Ascending aorta (tissue), 2 donors: ENCODE measurements around the gene NKAIN1. TPM values are rescaled to one million over a fixed set of nuclear protein-coding genes. Genes with fewer than 3 reads are reported as not detected.

ENCODE experiments used
- DNase-seq, 2 donors: peaks; one replicate each; pipeline ENCODE4 v3.0.0-alpha.2; 2019; ENCODE audit warnings: low spot score in 2 of 2
- H3K27ac ChIP-seq, 2 donors: fragments of 200-600 bp; sonication (generic); one replicate each; pipeline ENCODE4 v1.5.1; 2016 to 2017; ENCODE audit warnings: mild to moderate bottlenecking in 1 of 2
- H3K27me3 ChIP-seq: fragments of 200-600 bp; sonication (generic); one replicate; pipeline ENCODE4 v1.5.1; 2017
- H3K36me3 ChIP-seq, 2 donors: fragments of 200-600 bp; sonication (generic); one replicate each; pipeline ENCODE4 v1.5.1; 2016
- H3K4me1 ChIP-seq, 2 donors: fragments of 200-600 bp; sonication (generic); one replicate each; pipeline ENCODE4 v1.5.1; 2016 to 2017; ENCODE audit warnings: mild to moderate bottlenecking in 1 of 2
- H3K4me3 ChIP-seq, 2 donors: fragments of 200-600 bp; sonication (generic); one replicate each; pipeline ENCODE4 v1.5.1; 2016 to 2017; ENCODE audit warnings: mild to moderate bottlenecking in 1 of 2
- H3K9me3 ChIP-seq, 2 donors: fragments of 200-600 bp; sonication (generic); one replicate each; pipeline ENCODE4 v1.5.1; 2016
- intact Hi-C: fragments of 100-400 bp; cut with DNase I; formaldehyde crosslinking; loops from one replicate; pipeline ENCODE4 v1.15.1; 2023
- total RNA-seq: library from RNA; depleted of rRNA; stranded (reverse); fragments of >200 nt; gene quantifications from one replicate; pipeline ENCODE4 v1.1.0, GENCODE V29; 2016
- TF ChIP-seq, protein P1 (sequence below), 3 experiments: fragments of 200-600 bp in 2 of 3; fragments of 450-650 bp in 1 of 3; sonication (generic) in 2 of 3; IDR thresholded peaks; one replicate each; pipeline ENCODE4 v1.5.1; 2016 to 2019; ENCODE audit warnings: antibody characterized with exemption in 3 of 3, mild to moderate bottlenecking in 1 of 3, moderate library complexity in 1 of 3

NKAIN1 gene
- total RNA-seq, 1 donor from 2014 or later: not detected

DNA sequence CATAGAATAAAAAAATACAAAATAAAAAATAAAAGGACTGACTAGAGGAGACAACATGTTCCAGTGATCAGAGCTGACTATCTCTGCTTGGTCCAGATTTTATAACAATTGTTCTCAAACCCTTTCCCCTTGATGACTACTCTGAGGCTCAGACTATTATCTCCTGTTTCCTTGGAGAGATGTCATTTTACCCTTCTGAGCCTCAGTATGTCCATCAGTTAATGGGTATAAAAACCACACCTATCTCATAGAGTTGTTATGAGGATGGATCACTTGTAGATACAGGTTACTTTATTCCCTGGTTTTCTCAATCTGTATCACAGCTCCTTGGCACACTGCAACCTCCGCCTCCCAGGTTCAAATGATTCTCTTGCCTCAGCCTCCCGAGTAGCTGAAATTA, 7.0 kb downstream of the NKAIN1 start:
- Histone ChIP-seq H3K9me3 (no peaks in the 10 kb centered on the region), H3K27me3 (no peaks in the 10 kb centered on the region), H3K36me3 (no peaks in the 10 kb centered on the region), H3K4me1 (no peaks in the 10 kb centered on the region), H3K4me3 (no peak overlapping the region), H3K27ac (no peak overlapping the region)
- intact Hi-C loops: no loop called here
- TF ChIP-seq, protein P1, sequence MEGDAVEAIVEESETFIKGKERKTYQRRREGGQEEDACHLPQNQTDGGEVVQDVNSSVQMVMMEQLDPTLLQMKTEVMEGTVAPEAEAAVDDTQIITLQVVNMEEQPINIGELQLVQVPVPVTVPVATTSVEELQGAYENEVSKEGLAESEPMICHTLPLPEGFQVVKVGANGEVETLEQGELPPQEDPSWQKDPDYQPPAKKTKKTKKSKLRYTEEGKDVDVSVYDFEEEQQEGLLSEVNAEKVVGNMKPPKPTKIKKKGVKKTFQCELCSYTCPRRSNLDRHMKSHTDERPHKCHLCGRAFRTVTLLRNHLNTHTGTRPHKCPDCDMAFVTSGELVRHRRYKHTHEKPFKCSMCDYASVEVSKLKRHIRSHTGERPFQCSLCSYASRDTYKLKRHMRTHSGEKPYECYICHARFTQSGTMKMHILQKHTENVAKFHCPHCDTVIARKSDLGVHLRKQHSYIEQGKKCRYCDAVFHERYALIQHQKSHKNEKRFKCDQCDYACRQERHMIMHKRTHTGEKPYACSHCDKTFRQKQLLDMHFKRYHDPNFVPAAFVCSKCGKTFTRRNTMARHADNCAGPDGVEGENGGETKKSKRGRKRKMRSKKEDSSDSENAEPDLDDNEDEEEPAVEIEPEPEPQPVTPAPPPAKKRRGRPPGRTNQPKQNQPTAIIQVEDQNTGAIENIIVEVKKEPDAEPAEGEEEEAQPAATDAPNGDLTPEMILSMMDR (IDR thresholded peaks at IDR 0.05): no peak
- DNase-seq: no peak

DNA sequence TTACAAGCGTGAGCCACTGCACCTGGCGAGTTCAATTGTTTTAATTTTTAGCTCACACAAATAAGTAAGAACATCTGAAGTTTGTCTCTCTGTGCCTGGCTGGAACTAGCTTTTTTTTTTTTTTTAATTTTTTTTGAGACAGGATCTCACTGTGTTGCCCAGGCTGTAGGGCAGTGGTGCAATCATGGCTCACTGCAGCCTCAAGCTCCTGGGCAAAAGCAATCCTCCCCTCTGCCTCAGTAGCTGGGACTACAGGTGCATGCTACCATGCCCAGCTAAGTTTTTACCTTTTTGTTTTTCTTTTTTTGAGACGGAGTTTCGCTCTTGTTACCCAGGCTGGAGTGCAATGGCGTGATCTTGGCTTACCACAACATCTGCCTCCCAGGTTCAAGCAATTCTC, 7.9 kb downstream of the NKAIN1 start:
- intact Hi-C loops: no loop called here
- Histone ChIP-seq H3K36me3 (no peaks in the 10 kb centered on the region), H3K9me3 (no peaks in the 10 kb centered on the region), H3K27me3 (no peaks in the 10 kb centered on the region), H3K4me1 (no peaks in the 10 kb centered on the region), H3K4me3 (no peak overlapping the region), H3K27ac (no peak overlapping the region)
- TF ChIP-seq, protein P1 (IDR thresholded peaks at IDR 0.05): no peak
- no peak for DNase-seq

DNA sequence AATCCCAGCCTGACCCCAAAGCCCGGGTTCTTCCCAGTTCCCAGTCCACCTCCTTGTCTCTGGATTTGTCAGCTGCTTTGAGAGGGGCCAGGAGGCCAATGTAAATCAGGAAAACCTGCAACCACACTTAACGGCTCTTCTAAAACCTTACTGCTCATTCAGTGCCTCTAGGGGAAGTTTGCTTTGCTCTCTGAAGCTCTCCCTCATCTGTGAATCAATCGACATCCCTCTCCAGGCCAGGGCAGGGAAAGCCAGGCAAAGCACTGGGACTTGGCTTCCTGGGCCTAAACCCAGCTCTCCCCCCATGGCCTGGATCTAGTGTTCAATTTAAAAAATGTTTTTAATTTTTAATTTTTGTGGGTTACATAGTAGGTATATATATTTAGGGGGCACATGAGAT, 9.3 kb downstream of the NKAIN1 start:
- no peaks in the 10 kb centered on the region for H3K4me1 ChIP-seq
- H3K4me3 ChIP-seq: no peak overlapping the region
- intact Hi-C loops: no loop called here
- TF ChIP-seq, protein P1 (IDR thresholded peaks at IDR 0.05): no peak
- H3K27ac ChIP-seq: no peak overlapping the region
- no peaks in the 10 kb centered on the region for H3K9me3 ChIP-seq
- DNase-seq: no peak
- no peaks in the 10 kb centered on the region for H3K36me3 ChIP-seq
- H3K27me3 ChIP-seq: no peaks in the 10 kb centered on the region

DNA sequence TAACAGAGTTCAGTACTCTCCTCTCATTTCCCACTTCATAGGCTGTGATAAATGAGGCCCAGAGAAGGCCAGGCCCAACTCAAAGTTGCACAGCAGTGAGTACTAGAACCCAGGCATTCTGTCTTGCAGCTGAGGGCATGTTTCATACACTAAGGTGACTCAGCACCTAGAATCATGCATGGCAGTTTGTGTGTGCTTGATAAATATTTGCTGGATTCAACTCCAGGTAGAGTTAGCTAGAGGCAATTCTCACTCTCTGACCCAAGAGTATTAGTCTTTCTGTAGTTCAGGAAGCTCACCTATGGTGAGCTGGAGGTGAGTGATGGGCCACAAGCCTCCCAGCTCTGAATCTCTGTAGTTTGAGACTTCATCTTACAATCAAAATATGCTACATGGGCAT, 10.7 kb downstream of the NKAIN1 start:
- intact Hi-C loops: no loop called here
- TF ChIP-seq, protein P1 (IDR thresholded peaks at IDR 0.05): no peak
- no peaks in the 10 kb centered on the region for H3K9me3 ChIP-seq
- no peaks in the 10 kb centered on the region for H3K4me1 ChIP-seq
- H3K4me3 ChIP-seq: no peak overlapping the region
- DNase-seq: no peak
- no peaks in the 10 kb centered on the region for H3K36me3 ChIP-seq
- H3K27me3 ChIP-seq: no peaks in the 10 kb centered on the region
- no peak overlapping the region for H3K27ac ChIP-seq

DNA sequence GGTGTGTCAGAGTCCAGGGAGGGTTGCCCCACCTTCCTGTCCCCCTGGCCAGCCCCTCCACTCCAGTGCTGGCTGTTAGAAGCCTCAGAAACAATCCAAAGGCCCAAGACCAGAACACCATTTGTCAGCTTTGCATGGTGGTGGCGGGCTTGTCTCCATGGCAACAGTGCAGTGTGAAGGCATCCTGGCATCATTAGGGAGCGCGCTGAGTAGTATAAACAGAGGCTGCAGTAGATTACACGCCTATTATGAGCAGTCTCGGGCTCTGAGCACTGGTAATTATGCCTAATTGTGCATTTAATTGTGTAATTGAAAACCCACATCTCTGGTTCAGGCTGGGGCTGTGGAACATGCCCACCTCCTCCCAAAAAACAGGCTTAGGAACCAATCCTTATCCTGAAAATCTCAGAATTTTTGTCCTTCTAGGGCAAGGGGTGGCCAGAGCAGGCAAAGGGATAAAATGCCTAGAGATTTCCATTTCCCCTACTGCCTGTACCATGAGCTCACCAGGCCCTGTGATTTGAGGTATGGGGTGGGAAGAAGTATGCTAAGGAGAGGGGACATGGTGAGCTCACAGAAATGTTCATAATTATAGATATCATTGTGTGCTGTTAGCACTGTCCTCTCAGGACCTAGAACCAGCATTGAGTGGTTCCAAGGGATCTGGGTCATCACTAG, 11.7 kb downstream of the NKAIN1 start:
- Histone ChIP-seq H3K4me3 (no peak overlapping the region), H3K4me1 (no peaks in the 10 kb centered on the region), H3K9me3 (no peaks in the 10 kb centered on the region), H3K36me3 (no peaks in the 10 kb centered on the region), H3K27me3 (no peaks in the 10 kb centered on the region), H3K27ac (no peak overlapping the region)
- TF ChIP-seq, protein P1 (IDR thresholded peaks at IDR 0.05): no peak
- no peak for DNase-seq
- intact Hi-C loops: no loop called here

DNA sequence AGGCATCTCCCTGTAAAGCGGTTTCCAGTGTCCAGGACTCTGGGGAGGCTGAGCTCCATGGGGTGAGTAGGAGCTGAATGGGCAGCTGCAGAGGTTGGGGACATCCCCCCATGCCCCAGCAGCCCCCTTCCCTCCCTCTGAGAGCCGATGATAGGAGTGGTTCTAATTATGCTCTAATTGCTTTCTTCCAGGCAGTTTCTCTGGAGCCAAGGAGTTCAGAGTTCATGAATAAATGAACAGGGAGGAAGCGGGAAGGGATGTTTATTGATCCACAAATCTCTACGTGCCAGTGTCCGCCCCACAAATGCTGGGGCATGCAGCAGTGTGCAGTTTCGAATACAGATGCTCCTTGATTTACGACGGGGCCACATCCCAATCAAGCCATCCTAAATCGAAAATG, 15.6 kb downstream of the NKAIN1 start:
- no peaks in the 10 kb centered on the region for H3K9me3 ChIP-seq
- H3K36me3 ChIP-seq: no peaks in the 10 kb centered on the region
- DNase-seq: no peak
- TF ChIP-seq, protein P1 (IDR thresholded peaks at IDR 0.05): no peak
- no peaks in the 10 kb centered on the region for H3K27me3 ChIP-seq
- no peak overlapping the region for H3K27ac ChIP-seq
- H3K4me3 ChIP-seq: no peak overlapping the region
- intact Hi-C loops: no loop called here
- no peaks in the 10 kb centered on the region for H3K4me1 ChIP-seq
